GM12892 (cell line): Measurements from ENCODE around the gene REM1.

Experiments
- POLR2A ChIP-seq: IDR thresholded peaks from 2 replicates; pipeline ENCODE4 v1.6.1; 2011; ENCODE audit warnings: low read depth, low read length, control low read depth
- TAF1 ChIP-seq: IDR thresholded peaks from 2 replicates; pipeline ENCODE4 v1.6.1; 2011; ENCODE audit warnings: low read depth, mild to moderate bottlenecking, control low read depth, low read length, borderline replicate concordance

- TF ChIP-seq TAF1, result no peak
- TF ChIP-seq POLR2A, result no peak
Measured at GRCh38 chr20:31516166-31516565, 41.1 kb downstream of the REM1 start.
